Fibroblast of pulmonary artery (primary cell): ENCODE measurements around the gene TMEM209.
"Not testable (repeated sequence)": the region's sequence is repeated elsewhere in the genome, so short reads cannot be mapped to it uniquely, and the experiment has no call there.

Source experiments
- DNase-seq: peaks from one replicate; pipeline ENCODE4 v3.0.0-alpha.2; 2010; ENCODE audit warnings: low read depth
- H3K4me3 ChIP-seq: replicated peaks from 2 replicates; pipeline ENCODE4 v1.5.1; 2011; ENCODE audit warnings: low read depth, mild to moderate bottlenecking, control low read depth, low read length, moderate library complexity
- TF ChIP-seq, protein P1 (sequence below): IDR thresholded peaks from 2 replicates; pipeline ENCODE4 v1.5.1; 2011; ENCODE audit warnings: mild to moderate bottlenecking, control low read depth, low read length, inconsistent platforms; ENCODE audit errors: missing control alignments

Gene TMEM209

GRCh38 chr7:130131191-130131834, 73.9 kb downstream of the TMEM209 start:
- no peak for DNase-seq
- TF ChIP-seq, protein P1, sequence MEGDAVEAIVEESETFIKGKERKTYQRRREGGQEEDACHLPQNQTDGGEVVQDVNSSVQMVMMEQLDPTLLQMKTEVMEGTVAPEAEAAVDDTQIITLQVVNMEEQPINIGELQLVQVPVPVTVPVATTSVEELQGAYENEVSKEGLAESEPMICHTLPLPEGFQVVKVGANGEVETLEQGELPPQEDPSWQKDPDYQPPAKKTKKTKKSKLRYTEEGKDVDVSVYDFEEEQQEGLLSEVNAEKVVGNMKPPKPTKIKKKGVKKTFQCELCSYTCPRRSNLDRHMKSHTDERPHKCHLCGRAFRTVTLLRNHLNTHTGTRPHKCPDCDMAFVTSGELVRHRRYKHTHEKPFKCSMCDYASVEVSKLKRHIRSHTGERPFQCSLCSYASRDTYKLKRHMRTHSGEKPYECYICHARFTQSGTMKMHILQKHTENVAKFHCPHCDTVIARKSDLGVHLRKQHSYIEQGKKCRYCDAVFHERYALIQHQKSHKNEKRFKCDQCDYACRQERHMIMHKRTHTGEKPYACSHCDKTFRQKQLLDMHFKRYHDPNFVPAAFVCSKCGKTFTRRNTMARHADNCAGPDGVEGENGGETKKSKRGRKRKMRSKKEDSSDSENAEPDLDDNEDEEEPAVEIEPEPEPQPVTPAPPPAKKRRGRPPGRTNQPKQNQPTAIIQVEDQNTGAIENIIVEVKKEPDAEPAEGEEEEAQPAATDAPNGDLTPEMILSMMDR = no peak
- H3K4me3 ChIP-seq = no peak overlapping the region

GRCh38 chr7:130129011-130129411, 76.2 kb downstream of the TMEM209 start:
- DNase-seq = no peak
- TF ChIP-seq, protein P1 = no peak
- H3K4me3 ChIP-seq = no peak overlapping the region

GRCh38 chr7:130127821-130128317, 77.3 kb downstream of the TMEM209 start:
- peak; percentile 64 for DNase-seq
- TF ChIP-seq, protein P1 = no peak
- peak overlapping the region; percentile 27 for H3K4me3 ChIP-seq

DNA sequence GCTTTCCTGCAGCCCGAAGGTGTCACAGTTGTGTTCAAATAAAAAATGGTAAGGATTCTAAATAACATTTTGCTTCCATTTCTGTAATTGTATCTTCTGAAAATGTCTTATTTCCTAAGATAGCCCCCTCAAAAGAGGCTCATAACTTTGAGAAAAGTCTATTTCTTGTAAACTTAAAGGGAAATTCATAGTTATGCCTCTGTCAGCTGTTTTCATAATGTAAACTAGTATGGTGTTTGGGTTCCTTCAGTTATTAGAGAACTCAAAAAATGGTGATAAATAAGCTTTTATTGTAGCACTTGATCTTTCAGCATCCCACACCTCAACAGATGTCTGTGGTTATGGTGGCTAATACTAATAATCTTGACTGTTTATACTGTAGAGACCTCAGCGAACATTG, 77.8 kb downstream of the TMEM209 start:
- no peak overlapping the region for H3K4me3 ChIP-seq
- TF ChIP-seq, protein P1 = no peak
- DNase-seq = no peak

DNA sequence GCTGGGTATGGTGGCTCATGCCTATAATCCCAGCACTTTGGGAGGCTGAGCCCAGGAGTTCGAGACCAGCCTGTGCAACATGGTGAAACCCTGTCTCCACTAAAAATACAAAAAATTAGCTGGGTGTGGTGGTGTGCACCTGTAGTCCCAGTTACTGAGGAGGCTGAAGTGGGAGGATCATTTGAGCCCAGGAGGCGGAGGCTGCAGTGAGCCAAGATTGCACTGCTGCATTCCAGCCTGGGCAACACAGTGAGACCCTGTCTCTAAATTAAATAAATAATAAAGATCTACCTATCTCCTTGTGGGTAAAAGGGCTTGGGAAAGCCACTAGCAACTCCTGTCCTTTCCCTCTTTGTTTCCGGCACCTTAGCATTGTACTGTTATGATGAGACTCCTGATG, 78.4 kb downstream of the TMEM209 start:
- not testable (repeated sequence) for DNase-seq, H3K4me3 ChIP-seq

DNA sequence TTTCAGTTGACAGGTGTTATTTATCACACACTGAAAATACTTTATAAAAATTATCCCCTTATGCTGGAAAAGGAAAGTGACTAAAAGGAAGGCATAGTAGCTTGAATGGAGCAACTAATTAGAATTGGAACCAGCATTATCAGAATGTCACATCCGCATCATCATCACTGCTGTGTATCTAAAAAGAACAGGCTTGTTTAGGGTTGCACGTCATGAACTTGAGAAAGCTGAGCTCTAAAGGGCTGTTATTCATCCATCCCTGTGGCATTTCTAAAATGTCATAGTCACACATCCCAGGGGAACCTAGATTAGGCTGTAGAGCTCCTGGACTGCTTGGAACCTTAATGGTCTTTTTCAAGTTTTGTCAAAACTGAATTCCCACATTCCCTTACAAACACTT, 80.5 kb downstream of the TMEM209 start:
- no peak overlapping the region for H3K4me3 ChIP-seq
- no peak for DNase-seq
- TF ChIP-seq, protein P1 = no peak

GRCh38 chr7:130123501-130123900, 81.7 kb downstream of the TMEM209 start:
- no peak overlapping the region for H3K4me3 ChIP-seq
- TF ChIP-seq, protein P1 = no peak
- DNase-seq = no peak
